HG03095 (cell line): ENCODE results near the gene RRH.

Experiments used
- ATAC-seq: cut with Tn5 transposase; IDR thresholded peaks from one replicate; pipeline ENCODE4 v1.9.1; 2021; ENCODE audit warnings: moderate library complexity; ENCODE audit not compliant: unreplicated experiment

Gene RRH

DNA sequence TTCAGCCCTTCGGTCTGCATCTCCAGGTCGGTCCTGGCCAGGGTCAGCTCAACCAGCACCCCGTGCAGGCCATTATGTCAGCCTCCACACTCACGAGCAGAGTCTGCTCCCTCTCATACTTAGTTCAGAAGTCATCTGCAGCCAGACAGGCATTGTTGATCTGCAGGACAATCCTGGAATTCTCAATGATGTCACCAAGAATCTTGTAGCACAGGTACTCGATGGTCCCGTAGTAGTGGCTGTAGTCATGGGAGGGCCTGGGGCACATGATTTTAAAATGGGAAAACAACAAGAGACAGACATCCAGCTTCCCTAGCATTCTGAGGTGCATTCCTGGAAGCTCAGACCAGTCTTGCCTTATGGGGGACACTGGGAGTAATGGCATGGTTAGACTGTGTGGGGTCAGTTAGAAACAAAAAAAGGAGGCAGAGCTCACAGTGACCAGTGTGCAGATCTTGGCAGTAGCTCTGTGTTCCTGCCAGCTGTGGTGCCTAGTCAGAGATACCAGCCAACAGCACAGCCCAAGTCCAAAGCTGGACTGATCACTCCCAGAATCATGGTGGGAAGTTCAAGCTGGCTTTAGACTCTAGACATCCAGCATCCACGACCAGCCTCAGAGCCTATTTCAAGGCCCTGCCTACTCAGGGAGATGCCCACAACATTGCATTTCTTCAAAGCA lies 52.0 kb downstream of the RRH start:
- ATAC-seq, result no peak

- ATAC-seq, result no peak
These were observed 58.5 kb downstream of the RRH start for GRCh38 chr4:109886303-109886702.

DNA sequence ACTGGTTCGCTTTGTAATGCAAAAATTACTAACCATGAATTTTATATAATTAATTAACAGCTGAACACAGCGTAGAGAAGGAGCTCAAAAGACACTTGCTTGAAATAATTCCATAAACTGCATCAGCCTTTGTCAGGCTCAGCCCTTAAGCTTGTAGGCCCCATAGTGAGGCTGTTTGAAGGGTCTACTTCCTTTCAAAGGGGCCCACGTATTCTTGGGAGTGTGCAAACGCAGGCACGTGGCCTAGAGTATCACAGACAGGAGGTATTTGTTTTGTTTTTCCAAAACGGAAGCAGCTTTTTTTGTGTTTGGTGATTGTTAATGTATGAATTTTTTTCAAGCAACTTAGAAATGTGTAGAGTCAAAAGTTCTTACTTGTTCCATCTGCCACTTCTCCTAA lies 59.3 kb downstream of the RRH start:
- no peak for ATAC-seq

- no peak for ATAC-seq
These were observed 62.3 kb downstream of the RRH start for GRCh38 chr4:109890076-109890475.
